Measurements from ENCODE around the gene RNF227. TPM values are rescaled to one million over a fixed set of nuclear protein-coding genes. Genes with fewer than 3 reads are reported as not detected.
A peak's percentile ranks its signal among the peaks of the same experiment; 100 is the strongest.

The RNF227 gene
- total and polyA plus RNA-seq, 2 of the 13 experiments (the other 11 are each of a cell fraction or from before 2014, with no cell fraction given), result 0.20 to 0.79 TPM

DNA sequence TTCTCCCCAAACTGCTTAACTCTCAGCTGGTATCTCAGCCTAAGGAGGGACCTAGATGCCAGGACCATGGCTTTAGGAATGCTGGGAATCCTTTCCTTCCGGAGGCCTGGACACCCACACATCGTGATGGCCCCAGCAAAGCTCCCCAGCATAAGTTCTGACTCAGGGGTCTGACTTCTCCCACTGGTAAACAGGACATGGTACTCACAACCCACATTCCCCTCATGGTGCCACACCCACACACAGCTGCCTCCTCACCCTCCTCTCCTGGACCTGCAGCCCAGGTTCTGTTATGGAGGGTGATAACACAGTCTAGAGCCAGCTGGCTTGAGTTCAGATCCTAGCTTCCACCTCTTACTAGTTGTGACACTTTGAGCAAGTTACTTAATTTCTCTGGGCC, 719 bp upstream of the RNF227 start:
- BruUV-seq (replicated peaks), result no TSS peak

GRCh38 chr17:7916385-7916682, 245 bp upstream of the RNF227 start:
- BruUV-seq (replicated peaks), result no TSS peak
- DNase-seq (ENCODE audit: low spot score) (no peak), ATAC-seq (no peak), FAIRE-seq (no peak)
- Histone ChIP-seq H2AFZ (ENCODE audit: low read length) (no peak overlapping the region), H3K27ac (ENCODE audit: extremely low read length, insufficient read depth, low read length) (no peak overlapping the region), H3K36me3 (replicated peaks in 1 of 2; ENCODE audit: control insufficient read depth in 1 of 2, insufficient read depth in 2 of 2, low read length in 2 of 2) (no peaks in the 10 kb centered on the region), H4K20me1 (ENCODE audit: insufficient read depth, low read length) (no peaks in the 10 kb centered on the region), H3K9me3 (ENCODE audit: low read length) (no peaks in the 10 kb centered on the region), H3K27me3 (ENCODE audit: control insufficient read depth in 1 of 2, insufficient read depth in 2 of 2, low read length in 2 of 2) (peaks cover 0 to 3% of the 10 kb centered on the region in 2 experiments; a peak in 1 of 5 replicates), H3K4me1 (ENCODE audit: insufficient read depth, low read length) (peaks cover 22% of the 10 kb centered on the region), H3K4me2 (ENCODE audit: low read depth, low read length) (no peak overlapping the region; the same call in 1 of the 2 replicates), H3K9ac (ENCODE audit: insufficient read depth, low read depth, low read length) (no peak overlapping the region), H3K79me2 (ENCODE audit: insufficient read depth, low read length) (no peaks in the 10 kb centered on the region), H3K4me3 (replicated peaks in 1 of 3; ENCODE audit: insufficient read depth in 1 of 3, low read depth in 2 of 3, low read length in 3 of 3) (peak overlapping the region in 1 of 3 experiments; percentile 62; a peak in 1 of 6 replicates)
- POLR2A ChIA-PET, result interaction anchor here (0.5 to 4.5 kb wide), 8 partner anchors 10 to 294 kb away, joined by 3 to 27 read pairs (median 4); partner anchors contain the start of genes AURKB, CNTROB, NAA38 and TRAPPC1
- in situ Hi-C loops (cut with HindIII; ENCODE audit: extremely low pct_ligation_motif_present, low pct_unique_long_range_greater_than_20kb) (no loop called here), intact Hi-C loops (cut with micrococcal nuclease; ENCODE audit: unreplicated experiment) (no loop called here)
- CTCF ChIA-PET (ENCODE audit: low intra/inter-chr PET ratio, low total read pairs), result interaction anchor here (4.6 kb wide), 1 partner anchor 74 kb away, joined by 70 read pairs; no protein-coding TSS in a partner anchor
- whole genome bisulfite sequencing (ENCODE audit: low lambda C conversion rate), result 86% methylated on average over 13 of the region's 15 CpGs
- TF ChIP-seq SIN3B (IDR thresholded peaks at IDR 0.05; ENCODE audit: low read length) (no peak), BCL6 (CRISPR knock-in tag; IDR thresholded peaks at IDR 0.05) (no peak), ZNF10 (CRISPR knock-in tag; IDR thresholded peaks at IDR 0.05; ENCODE audit: borderline replicate concordance, low read depth) (no peak), ELF1 (CRISPR knock-in tag; IDR thresholded peaks at IDR 0.05) (no peak), ZNF225 (CRISPR knock-in tag; IDR thresholded peaks at IDR 0.05) (no peak), ZNF577 (CRISPR knock-in tag; IDR thresholded peaks at IDR 0.05; ENCODE audit: borderline replicate concordance, low read depth) (no peak), CREM (IDR thresholded peaks at IDR 0.05) (no peak), CREM (CRISPR knock-in tag; IDR thresholded peaks at IDR 0.05) (no peak), RNF2 (conservative IDR thresholded peaks at IDR 0.05; ENCODE audit: low read depth) (no peak), SMARCC2 (IDR thresholded peaks at IDR 0.05) (no peak), TP53 (CRISPR knock-in tag; conservative IDR thresholded peaks at IDR 0.05) (no peak), FOXA3 (CRISPR knock-in tag; IDR thresholded peaks at IDR 0.05) (no peak), SP1 (IDR thresholded peaks at IDR 0.05) (no peak), SP1 (CRISPR knock-in tag; IDR thresholded peaks at IDR 0.05) (no peak)

More for the DNA sequence above, 719 bp upstream of the RNF227 start:
- FAIRE-seq (no peak), ATAC-seq (peak; percentile 26; the same call in 1 of the 3 replicates), DNase-seq (ENCODE audit: low spot score) (peak; percentile 5)
- no peaks in the 10 kb centered on the region for H3K36me3 ChIP-seq (replicated peaks in 1 of 2; ENCODE audit: control insufficient read depth in 1 of 2, insufficient read depth in 2 of 2, low read length in 2 of 2)
- TF ChIP-seq PHB2 (IDR thresholded peaks at IDR 0.05; ENCODE audit: partially characterized antibody) (no peak), FOXA1 (IDR thresholded peaks at IDR 0.05) (no peak), FOXA1 (CRISPR knock-in tag; IDR thresholded peaks at IDR 0.05) (no peak), ZNF446 (CRISPR knock-in tag; IDR thresholded peaks at IDR 0.05) (no peak), REL (CRISPR knock-in tag; conservative IDR thresholded peaks at IDR 0.05) (no peak), KLF6 (CRISPR knock-in tag; IDR thresholded peaks at IDR 0.05) (no peak)
- TF ChIP-seq, protein P1, sequence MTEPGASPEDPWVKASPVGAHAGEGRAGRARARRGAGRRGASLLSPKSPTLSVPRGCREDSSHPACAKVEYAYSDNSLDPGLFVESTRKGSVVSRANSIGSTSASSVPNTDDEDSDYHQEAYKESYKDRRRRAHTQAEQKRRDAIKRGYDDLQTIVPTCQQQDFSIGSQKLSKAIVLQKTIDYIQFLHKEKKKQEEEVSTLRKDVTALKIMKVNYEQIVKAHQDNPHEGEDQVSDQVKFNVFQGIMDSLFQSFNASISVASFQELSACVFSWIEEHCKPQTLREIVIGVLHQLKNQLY (CRISPR knock-in tag; IDR thresholded peaks at IDR 0.05), result no peak
- TF ChIP-seq, protein P2, sequence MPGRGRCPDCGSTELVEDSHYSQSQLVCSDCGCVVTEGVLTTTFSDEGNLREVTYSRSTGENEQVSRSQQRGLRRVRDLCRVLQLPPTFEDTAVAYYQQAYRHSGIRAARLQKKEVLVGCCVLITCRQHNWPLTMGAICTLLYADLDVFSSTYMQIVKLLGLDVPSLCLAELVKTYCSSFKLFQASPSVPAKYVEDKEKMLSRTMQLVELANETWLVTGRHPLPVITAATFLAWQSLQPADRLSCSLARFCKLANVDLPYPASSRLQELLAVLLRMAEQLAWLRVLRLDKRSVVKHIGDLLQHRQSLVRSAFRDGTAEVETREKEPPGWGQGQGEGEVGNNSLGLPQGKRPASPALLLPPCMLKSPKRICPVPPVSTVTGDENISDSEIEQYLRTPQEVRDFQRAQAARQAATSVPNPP (CRISPR knock-in tag; IDR thresholded peaks at IDR 0.05), result no peak
- H3K4me2 ChIP-seq (ENCODE audit: low read depth, low read length), result no peak overlapping the region
- H3K27me3 ChIP-seq (ENCODE audit: control insufficient read depth in 1 of 2, insufficient read depth in 2 of 2, low read length in 2 of 2), result peaks cover 0 to 3% of the 10 kb centered on the region in 2 experiments; a peak in 1 of 5 replicates
- no peaks in the 10 kb centered on the region for H4K20me1 ChIP-seq (ENCODE audit: insufficient read depth, low read length)
- H3K4me3 ChIP-seq (replicated peaks in 1 of 3; ENCODE audit: insufficient read depth in 1 of 3, low read depth in 2 of 3, low read length in 3 of 3), result no peak overlapping the region
- H3K79me2 ChIP-seq (ENCODE audit: insufficient read depth, low read length), result no peaks in the 10 kb centered on the region
- in situ Hi-C loops (cut with HindIII; ENCODE audit: extremely low pct_ligation_motif_present, low pct_unique_long_range_greater_than_20kb) (no loop called here), intact Hi-C loops (cut with micrococcal nuclease; ENCODE audit: unreplicated experiment) (no loop called here)
- H2AFZ ChIP-seq (ENCODE audit: low read length), result no peak overlapping the region
- H3K27ac ChIP-seq (ENCODE audit: extremely low read length, insufficient read depth, low read length), result no peak overlapping the region
- CTCF ChIA-PET (ENCODE audit: low intra/inter-chr PET ratio, low total read pairs), result no interaction called here
- H3K9me3 ChIP-seq (ENCODE audit: low read length), result no peaks in the 10 kb centered on the region
- H3K4me1 ChIP-seq (ENCODE audit: insufficient read depth, low read length), result peaks cover 22% of the 10 kb centered on the region
- POLR2A ChIA-PET, result interaction anchor here (0.8 to 4.5 kb wide), 4 partner anchors 15 to 84 kb away, joined by 3 to 27 read pairs (median 4); partner anchors contain the start of genes CNTROB, NAA38 and TRAPPC1
- H3K9ac ChIP-seq (ENCODE audit: insufficient read depth, low read depth, low read length), result no peak overlapping the region
- 49% methylated on average over 2 of the region's 2 CpGs for WGBS (ENCODE audit: low lambda C conversion rate)
